CD8-positive, alpha-beta memory T cell (primary cell): Measurements from ENCODE around the gene PNRC2. TPM values are rescaled to one million over a fixed set of nuclear protein-coding genes. Genes with fewer than 3 reads are reported as not detected.

Source experiments
- CTCF ChIA-PET: fragments of 350-600 bp; sonication (Branson Sonifier 250); formaldehyde crosslinking; loops from one replicate; lab custom pipeline; 2021; ENCODE audit warnings: antibody characterized with exemption; lab: Charles Lee
- POLR2A ChIA-PET: fragments of 350-600 bp; sonication (Branson Sonifier 250); formaldehyde crosslinking; loops from one replicate; lab custom pipeline; 2021; ENCODE audit warnings: antibody characterized with exemption; lab: Charles Lee
- DNase-seq, 5 donors: peaks; one replicate each; pipeline versions ENCODE4 v3.0.0 to v3.0.0-alpha.2; 2020 to 2022; ENCODE audit warnings: mixed read lengths in 1 of 5
- H3K27ac ChIP-seq: one replicate; pipeline ENCODE4 v1.7.0; 2013; ENCODE audit warnings: low read depth, mild to moderate bottlenecking, low read length, moderate library complexity
- H3K27me3 ChIP-seq: 2 replicates; pipeline ENCODE4 v1.7.0; 2013; ENCODE audit warnings: low read length, mild to moderate bottlenecking; ENCODE audit not compliant: insufficient read depth, poor library complexity, severe bottlenecking
- H3K36me3 ChIP-seq: 2 replicates; pipeline ENCODE4 v1.7.0; 2013; ENCODE audit warnings: mild to moderate bottlenecking, low read length, moderate library complexity; ENCODE audit not compliant: insufficient read depth
- H3K4me1 ChIP-seq: 2 replicates; pipeline ENCODE4 v1.7.0; 2013; ENCODE audit warnings: mild to moderate bottlenecking, low read length, moderate library complexity; ENCODE audit not compliant: insufficient read depth
- H3K4me3 ChIP-seq: 2 replicates; pipeline ENCODE4 v1.7.0; 2013; ENCODE audit warnings: mild to moderate bottlenecking, low read length
- H3K9me3 ChIP-seq: 2 replicates; pipeline ENCODE4 v1.7.0; 2013; ENCODE audit warnings: mild to moderate bottlenecking, low read length
- H3K27ac Mint-ChIP-seq, 8 donors: one replicate each; pipeline ENCODE4 v1.8.0; 2020 to 2021; ENCODE audit warnings: mixed read lengths in 8 of 8, mild to moderate bottlenecking in 6 of 8, inconsistent platforms in 3 of 8, moderate library complexity in 3 of 8
- H3K27me3 Mint-ChIP-seq, 2 donors: one replicate each; pipeline ENCODE4 v1.8.0; 2020 to 2021; ENCODE audit warnings: mixed read lengths in 2 of 2, mild to moderate bottlenecking in 1 of 2, moderate library complexity in 1 of 2
- H3K36me3 Mint-ChIP-seq, 3 donors: one replicate each; pipeline ENCODE4 v1.8.0; 2020 to 2021; ENCODE audit warnings: mixed read lengths in 3 of 3, inconsistent platforms in 1 of 3, mild to moderate bottlenecking in 1 of 3
- H3K4me1 Mint-ChIP-seq, 3 donors: one replicate each; pipeline ENCODE4 v1.8.0; 2020 to 2021; ENCODE audit warnings: mixed read lengths in 3 of 3, inconsistent platforms in 1 of 3, mild to moderate bottlenecking in 1 of 3
- H3K4me3 Mint-ChIP-seq, 7 donors: one replicate each; pipeline ENCODE4 v1.8.0; 2020 to 2021; ENCODE audit warnings: mixed read lengths in 7 of 7, mild to moderate bottlenecking in 6 of 7, moderate library complexity in 4 of 7, inconsistent platforms in 2 of 7
- H3K9me3 Mint-ChIP-seq, 5 donors: one replicate each; pipeline ENCODE4 v1.8.0; 2020 to 2022; ENCODE audit warnings: mixed read lengths in 5 of 5, mild to moderate bottlenecking in 3 of 5, moderate library complexity in 2 of 5, inconsistent platforms in 1 of 5
- polyA plus RNA-seq: library from polyadenylated mRNA; unstranded; fragments of 300-500 nt; fragmentation: Illumina TruSeq; gene quantifications from one replicate; pipeline ENCODE4 v1.2.3, GENCODE V29; 2021
- total RNA-seq, 2 experiments: library from RNA; stranded (reverse); gene quantifications; one replicate each; pipeline ENCODE4 v1.2.3, GENCODE V29; 2021

PNRC2 gene
- total and polyA plus RNA-seq, 3 experiments from 2014 or later, result 123 to 157 (median 149) TPM

DNA sequence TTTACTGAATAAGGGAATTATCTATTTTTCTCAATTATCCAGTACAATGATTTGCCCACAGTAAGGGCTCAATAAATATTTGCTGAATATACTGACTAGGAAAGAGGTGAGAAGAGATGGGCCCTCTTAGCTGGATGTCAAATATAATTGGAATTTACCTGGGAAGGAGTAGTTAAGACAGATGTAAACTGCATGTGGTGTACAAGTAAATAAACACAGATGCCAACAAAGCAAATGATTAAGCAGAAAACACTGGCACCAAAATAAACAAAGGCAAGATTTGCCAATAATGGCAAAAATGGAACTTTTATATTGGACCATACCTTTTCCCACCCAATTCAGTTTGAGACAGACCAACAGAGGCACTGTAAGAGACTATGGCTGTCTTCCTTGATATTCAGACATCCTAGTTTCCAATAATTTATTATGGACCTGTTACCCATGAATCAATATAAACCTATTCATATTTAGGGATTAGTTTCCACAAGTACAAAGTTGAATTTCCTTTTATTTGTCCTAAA lies 7.4 kb downstream of the PNRC2 start:
- H3K27ac ChIP-seq, result no peak overlapping the region
- H3K27me3 Mint-ChIP-seq, result no peaks in the 10 kb centered on the region
- H3K27ac Mint-ChIP-seq, result peak overlapping the region in 7 of 8 donors; percentile 38 to 77 (median 55)

DNA sequence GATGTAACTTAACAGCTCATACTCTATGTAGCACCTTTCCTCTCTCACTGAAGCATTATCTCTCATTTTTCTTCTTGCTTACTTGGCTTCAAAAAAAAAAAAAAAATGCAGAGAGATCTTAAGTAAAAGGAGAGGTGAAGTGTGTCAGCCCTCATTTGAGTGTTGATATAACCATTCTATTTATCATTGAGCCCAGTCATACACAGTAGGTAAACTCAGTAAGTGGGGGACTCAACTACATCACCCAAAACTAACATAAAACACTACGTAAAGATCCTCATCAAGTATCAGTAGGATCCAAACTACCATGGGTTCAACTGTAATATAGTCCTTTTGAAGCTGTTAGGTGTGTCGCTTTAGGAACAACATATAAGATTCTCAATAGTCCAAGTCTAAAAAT lies 8.2 kb downstream of the PNRC2 start:
- POLR2A ChIA-PET, result interaction anchor here (0.7 kb wide), 2 partner anchors 12 to 573 kb away, joined by 3 to 4 read pairs; partner anchors contain the start of gene SRSF10

More for the DNA sequence above, 7.4 kb downstream of the PNRC2 start:
- H3K9me3 Mint-ChIP-seq, result no peaks in the 10 kb centered on the region
- H3K36me3 Mint-ChIP-seq, result peaks cover 3 to 82% (median 19%) of the 10 kb centered on the region in 3 donors
- ChIA-PET CTCF (no interaction called here), POLR2A (interaction anchor here (0.5 to 0.7 kb wide), 2 partner anchors 62 to 574 kb away, joined by 3 to 4 read pairs; no protein-coding TSS in a partner anchor)
- peaks cover 24% of the 10 kb centered on the region for H3K36me3 ChIP-seq
- H3K27me3 ChIP-seq, result no peaks in the 10 kb centered on the region
- DNase-seq, result no peak
- peaks cover 16% of the 10 kb centered on the region for H3K4me1 ChIP-seq
- H3K4me3 Mint-ChIP-seq, result no peak overlapping the region
- H3K4me3 ChIP-seq, result no peak overlapping the region
- no peaks in the 10 kb centered on the region for H3K9me3 ChIP-seq
- H3K4me1 Mint-ChIP-seq, result peaks cover 24 to 62% (median 59%) of the 10 kb centered on the region in 3 donors

DNA sequence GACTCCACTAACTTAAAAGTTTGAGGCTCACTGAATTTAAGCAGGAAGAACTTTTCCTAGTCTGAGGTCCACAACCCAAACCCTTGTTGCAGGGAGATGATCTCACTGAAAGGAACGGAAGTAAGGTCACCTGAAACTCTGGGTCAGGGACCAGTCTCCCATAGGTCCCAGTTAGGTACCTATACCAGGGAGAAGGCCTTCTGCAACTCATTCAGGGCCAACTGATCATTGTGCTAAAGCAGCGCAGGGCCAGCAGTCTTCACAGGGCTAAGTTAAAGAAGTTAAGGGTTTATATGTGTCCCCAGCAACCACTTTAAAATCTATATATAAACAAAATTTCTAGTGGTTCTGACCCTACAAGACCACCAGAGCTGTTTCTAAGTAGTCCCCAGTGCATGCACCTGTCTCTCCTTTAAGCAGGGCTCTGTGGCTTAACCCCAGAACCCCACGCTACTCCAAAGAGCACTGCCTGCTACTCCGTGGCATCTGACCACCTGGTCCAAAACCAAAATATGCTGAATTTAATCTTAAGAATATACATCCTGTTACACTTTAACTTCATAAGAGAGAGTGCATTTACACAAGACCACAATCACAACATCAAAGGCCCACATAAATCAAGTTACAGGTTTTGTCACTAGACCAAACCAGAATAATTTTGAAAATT lies 17.7 kb downstream of the PNRC2 start:
- CTCF ChIA-PET, result no interaction called here
- H3K4me3 ChIP-seq, result no peak overlapping the region
- no peaks in the 10 kb centered on the region for H3K36me3 ChIP-seq
- Mint-ChIP-seq H3K9me3 (no peaks in the 10 kb centered on the region), H3K36me3 (peaks cover 0 to 55% (median 8%) of the 10 kb centered on the region in 3 donors), H3K4me3 (peak overlapping the region; percentile 70 to 92 (median 89)), H3K27ac (peak overlapping the region; percentile 77 to 94 (median 82)), H3K27me3 (no peaks in the 10 kb centered on the region), H3K4me1 (peaks cover 64 to 71% (median 69%) of the 10 kb centered on the region in 3 donors)
- no peak overlapping the region for H3K27ac ChIP-seq
- H3K27me3 ChIP-seq, result no peaks in the 10 kb centered on the region
- POLR2A ChIA-PET, result interaction anchor here (2.1 kb wide), 1 partner anchor 18 kb away, joined by 13 read pairs; the partner anchor contains the start of gene PNRC2
- H3K9me3 ChIP-seq, result no peaks in the 10 kb centered on the region
- no peak for DNase-seq
- peaks cover 41% of the 10 kb centered on the region for H3K4me1 ChIP-seq

More for the DNA sequence above, 8.2 kb downstream of the PNRC2 start:
- no peaks in the 10 kb centered on the region for H3K27me3 Mint-ChIP-seq
- H3K4me3 Mint-ChIP-seq, result peak overlapping the region in 1 of 7 donors; percentile 31
- CTCF ChIA-PET, result no interaction called here
- peak overlapping the region in 5 of 8 donors; percentile 22 to 82 (median 66) for H3K27ac Mint-ChIP-seq
- DNase-seq, result no peak
- H3K36me3 ChIP-seq, result peaks cover 24% of the 10 kb centered on the region
- H3K36me3 Mint-ChIP-seq, result peaks cover 3 to 82% (median 18%) of the 10 kb centered on the region in 3 donors
- no peaks in the 10 kb centered on the region for H3K9me3 Mint-ChIP-seq
- peaks cover 16% of the 10 kb centered on the region for H3K4me1 ChIP-seq
- no peak overlapping the region for H3K27ac ChIP-seq
- H3K9me3 ChIP-seq, result no peaks in the 10 kb centered on the region
- H3K27me3 ChIP-seq, result no peaks in the 10 kb centered on the region
- peaks cover 20 to 57% (median 54%) of the 10 kb centered on the region in 3 donors for H3K4me1 Mint-ChIP-seq
- H3K4me3 ChIP-seq, result no peak overlapping the region

DNA sequence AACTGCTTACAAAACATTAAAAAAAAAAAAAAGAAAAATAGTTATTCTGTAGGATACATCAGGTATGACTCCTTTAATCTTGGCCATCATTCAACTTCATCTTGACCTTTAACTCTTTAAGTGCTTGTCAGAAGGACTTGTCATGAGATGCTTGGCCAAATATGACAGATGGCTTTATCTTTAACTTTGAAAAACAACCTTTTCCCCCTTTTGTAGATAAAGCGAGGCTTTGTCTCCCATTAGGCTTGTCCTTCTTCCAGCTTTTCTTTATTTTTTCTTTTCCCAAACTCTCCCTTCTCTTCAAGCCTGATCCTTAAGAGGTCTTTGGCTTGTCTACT lies 18.2 kb downstream of the PNRC2 start:
- H3K4me1 ChIP-seq, result peaks cover 41% of the 10 kb centered on the region
- CTCF ChIA-PET, result no interaction called here
- H3K27ac ChIP-seq, result no peak overlapping the region
- DNase-seq, result no peak
- H3K36me3 ChIP-seq, result no peaks in the 10 kb centered on the region
- no peaks in the 10 kb centered on the region for H3K9me3 ChIP-seq
- Mint-ChIP-seq H3K27ac (peak overlapping the region; percentile 61 to 96 (median 94)), H3K4me3 (peak overlapping the region; percentile 74 to 93 (median 90)), H3K4me1 (peaks cover 64 to 71% (median 69%) of the 10 kb centered on the region in 3 donors), H3K9me3 (no peaks in the 10 kb centered on the region), H3K27me3 (no peaks in the 10 kb centered on the region), H3K36me3 (peaks cover 0 to 52% (median 8%) of the 10 kb centered on the region in 3 donors)
- H3K27me3 ChIP-seq, result no peaks in the 10 kb centered on the region
- no peak overlapping the region for H3K4me3 ChIP-seq
- POLR2A ChIA-PET, result no interaction called here

DNA sequence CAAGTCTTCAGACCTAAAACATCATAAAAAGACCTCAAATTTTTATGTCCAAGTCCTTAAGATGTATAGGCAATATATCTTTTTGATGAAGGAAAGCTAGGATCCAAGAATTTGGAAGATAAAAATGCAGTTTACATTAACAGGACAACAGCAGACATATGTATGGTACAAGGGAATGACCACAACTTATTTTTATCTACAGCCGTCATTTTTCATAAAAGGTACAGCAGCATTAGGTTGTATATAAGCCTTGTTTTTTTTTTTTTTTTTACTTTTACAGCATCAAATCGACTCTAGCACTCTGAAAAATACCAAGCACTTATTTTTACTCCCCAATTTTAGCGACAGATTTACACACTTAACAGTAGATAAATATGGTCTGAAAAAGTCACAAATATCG lies 19.2 kb downstream of the PNRC2 start:
- Histone ChIP-seq H3K4me3 (peak overlapping the region; percentile 75), H3K9me3 (no peaks in the 10 kb centered on the region), H3K27ac (peak overlapping the region; percentile 92), H3K36me3 (no peaks in the 10 kb centered on the region), H3K4me1 (peaks cover 41% of the 10 kb centered on the region), H3K27me3 (no peaks in the 10 kb centered on the region)
- H3K4me1 Mint-ChIP-seq, result peaks cover 60 to 67% (median 65%) of the 10 kb centered on the region in 3 donors
- H3K36me3 Mint-ChIP-seq, result peaks cover 0 to 42% (median 8%) of the 10 kb centered on the region in 3 donors
- CTCF ChIA-PET, result interaction anchor here (1.1 kb wide), 1 partner anchor 19 kb away, joined by 4 read pairs; the partner anchor contains the start of gene PNRC2
- DNase-seq, result no peak
- no peaks in the 10 kb centered on the region for H3K9me3 Mint-ChIP-seq
- peak overlapping the region; percentile 93 to 98 (median 95) for H3K27ac Mint-ChIP-seq
- POLR2A ChIA-PET, result interaction anchor here (0.6 to 4.2 kb wide), 2 partner anchors 19 to 153 kb away, joined by 3 to 34 read pairs; partner anchors contain the start of genes HMGCL and PNRC2
- H3K27me3 Mint-ChIP-seq, result no peaks in the 10 kb centered on the region
- peak overlapping the region; percentile 89 to 96 (median 91) for H3K4me3 Mint-ChIP-seq

DNA sequence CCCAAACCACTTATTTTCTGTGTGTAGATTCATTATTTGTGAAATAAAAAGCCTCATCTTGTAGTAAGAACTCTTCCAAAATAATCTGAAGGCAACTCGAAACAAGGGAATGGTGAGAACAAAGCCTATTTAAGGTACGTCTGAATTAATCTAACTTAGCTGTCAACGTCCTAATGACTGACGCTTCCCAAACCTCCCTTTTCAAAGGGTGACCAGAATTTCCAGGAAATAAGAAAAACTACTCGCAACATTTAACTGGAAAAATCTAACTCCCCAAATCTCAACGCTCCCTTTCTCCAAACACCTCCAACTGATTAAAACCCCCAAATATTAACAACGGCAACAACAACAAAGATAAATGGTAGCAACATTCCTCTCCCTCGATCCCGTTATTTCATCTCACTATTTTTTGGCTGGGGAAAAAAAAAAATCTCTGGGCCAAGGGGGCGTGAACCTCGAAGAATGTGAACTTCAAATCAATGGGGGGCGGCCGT lies 19.8 kb downstream of the PNRC2 start:
- Mint-ChIP-seq H3K27ac (peak overlapping the region; percentile 93 to 98 (median 95)), H3K4me1 (peaks cover 57 to 62% (median 58%) of the 10 kb centered on the region in 3 donors)
- CTCF ChIA-PET, result interaction anchor here (1.1 kb wide), 1 partner anchor 19 kb away, joined by 4 read pairs; the partner anchor contains the start of gene PNRC2

DNA sequence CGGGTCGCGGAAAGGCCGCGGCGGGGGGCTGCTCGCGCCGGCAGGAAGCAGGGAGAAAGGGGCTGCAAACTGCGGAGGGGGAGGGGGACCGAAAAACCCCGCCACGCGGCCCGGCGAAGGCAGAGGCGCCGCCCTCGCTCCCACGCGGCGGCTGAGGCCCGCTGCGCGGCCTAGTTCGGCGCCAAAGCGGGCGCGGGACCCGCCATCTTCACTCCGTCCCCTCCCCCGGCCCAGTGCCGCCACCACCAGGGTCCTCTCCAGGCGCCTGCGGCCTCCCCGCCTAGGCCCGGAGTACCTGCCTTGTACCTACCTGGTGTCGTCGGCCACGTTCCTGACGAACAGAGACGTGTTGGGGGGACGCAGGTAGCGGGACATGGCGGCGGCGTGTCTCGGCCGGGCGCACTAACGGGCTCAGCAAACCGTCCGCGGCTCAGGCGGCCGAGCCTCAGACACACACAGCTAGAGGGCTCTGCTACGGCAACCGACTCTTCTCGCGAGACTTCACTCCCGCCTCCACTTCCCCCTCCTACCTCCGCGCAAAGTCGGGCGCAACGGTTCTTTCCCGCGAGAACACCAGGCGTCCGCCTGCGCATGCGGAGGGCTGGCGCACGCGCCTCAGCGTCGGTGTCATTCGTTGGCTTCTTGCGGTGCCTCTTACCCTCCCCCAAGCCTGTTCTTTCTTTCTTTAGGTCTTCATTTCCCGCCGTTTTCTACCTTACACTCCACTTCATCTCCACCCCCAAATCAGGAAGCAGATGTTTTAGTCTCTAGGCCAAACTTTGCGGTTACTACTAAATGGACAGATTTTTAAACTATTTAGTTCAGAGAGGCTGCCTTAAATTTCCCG lies 20.5 kb downstream of the PNRC2 start, which contains the start of gene SRSF10:
SRSF10 (minus strand) TSS at position 447 of the 847 bp plus-strand sequence; CDS start at position 375, 72 bp downstream.
- no peaks in the 10 kb centered on the region for H3K9me3 Mint-ChIP-seq
- H3K4me3 Mint-ChIP-seq, result peak within 1 kb of the TSS; percentile 89 to 96 (median 91)
- peaks cover 52 to 57% (median 52%) of the 10 kb centered on the region in 3 donors for H3K4me1 Mint-ChIP-seq
- peaks cover 0 to 30% (median 2%) of the 10 kb centered on the region in 3 donors for H3K36me3 Mint-ChIP-seq
- DNase-seq, result peak; percentile 96 to 99 (median 97)
- POLR2A ChIA-PET, result interaction anchor here (0.6 to 4.2 kb wide), 3 partner anchors 10 to 20 kb away, joined by 3 to 34 read pairs (median 3); partner anchors contain the start of gene PNRC2
- H3K4me3 ChIP-seq, result peak within 1 kb of the TSS; percentile 75
- H3K27me3 Mint-ChIP-seq, result no peaks in the 10 kb centered on the region
- no peaks in the 10 kb centered on the region for H3K36me3 ChIP-seq
- peaks cover 41% of the 10 kb centered on the region for H3K4me1 ChIP-seq
- H3K27me3 ChIP-seq, result no peaks in the 10 kb centered on the region
- H3K27ac ChIP-seq, result peak within 1 kb of the TSS; percentile 92
- H3K27ac Mint-ChIP-seq, result peak within 1 kb of the TSS; percentile 94 to 98 (median 96)
- CTCF ChIA-PET, result interaction anchor here (0.9 kb wide), 2 partner anchors 20 to 65 kb away, joined by 3 read pairs; no protein-coding TSS in a partner anchor
- H3K9me3 ChIP-seq, result no peaks in the 10 kb centered on the region

More for the DNA sequence above, 19.8 kb downstream of the PNRC2 start:
- H3K9me3 Mint-ChIP-seq, result no peaks in the 10 kb centered on the region
- peaks cover 0 to 37% (median 5%) of the 10 kb centered on the region in 3 donors for H3K36me3 Mint-ChIP-seq
- H3K9me3 ChIP-seq, result no peaks in the 10 kb centered on the region
- no peak for DNase-seq
- H3K4me1 ChIP-seq, result peaks cover 41% of the 10 kb centered on the region
- H3K4me3 Mint-ChIP-seq, result peak overlapping the region; percentile 89 to 96 (median 91)
- peak overlapping the region; percentile 92 for H3K27ac ChIP-seq
- no peaks in the 10 kb centered on the region for H3K36me3 ChIP-seq
- peak overlapping the region; percentile 75 for H3K4me3 ChIP-seq
- H3K27me3 ChIP-seq, result no peaks in the 10 kb centered on the region
- POLR2A ChIA-PET, result interaction anchor here (0.6 to 4.2 kb wide), 2 partner anchors 11 to 19 kb away, joined by 3 to 34 read pairs; partner anchors contain the start of gene PNRC2
- H3K27me3 Mint-ChIP-seq, result no peaks in the 10 kb centered on the region
